PC-3 (cell line): ENCODE measurements around the gene COL5A2. TPM values are rescaled to one million over a fixed set of nuclear protein-coding genes. Genes with fewer than 3 reads are reported as not detected.
A peak's percentile ranks its signal among the peaks of the same experiment; 100 is the strongest.

Source experiments
- ATAC-seq: fragments of 200-7000 bp; cut with Tn5 transposase; 2 replicates; pipeline ENCODE4 v1.9.1; 2020; ENCODE audit warnings: mild to moderate bottlenecking, moderate library complexity
- BruUV-seq: library from RNA; stranded (reverse); fragments of 400-500 nt; replicated peaks from 2 replicates; lab custom pipeline; 2021; lab: Mats Ljungman, UMichigan
- CTCF ChIA-PET: fragments of 300-600 bp; sonication (Branson Sonifier 250); formaldehyde crosslinking; loops from one replicate; lab custom pipeline; 2022; ENCODE audit warnings: antibody characterized with exemption; lab: Charles Lee
- POLR2A ChIA-PET: fragments of 300-600 bp; sonication (Branson Sonifier 250); formaldehyde crosslinking; loops from one replicate; lab custom pipeline; 2022; ENCODE audit warnings: antibody characterized with exemption; ENCODE audit not compliant: unreplicated experiment; lab: Charles Lee
- DNase-seq: peaks from one replicate; pipeline ENCODE4 v3.0.0-alpha.2; 2015
- H2AFZ ChIP-seq: fragments of 300-600 bp; sonication (generic); 2 replicates; pipeline ENCODE4 v1.6.0; 2016; ENCODE audit warnings: antibody characterized with exemption, low read length
- H3F3A ChIP-seq: fragments of 300-600 bp; sonication (generic); one replicate; pipeline ENCODE4 v1.6.0; 2017; ENCODE audit warnings: antibody characterized with exemption, low read length, control low read depth, mild to moderate bottlenecking; ENCODE audit not compliant: unreplicated experiment
- H3K27ac ChIP-seq: fragments of 300-600 bp; sonication (generic); 2 replicates; pipeline ENCODE4 v1.5.1; 2016; ENCODE audit warnings: mild to moderate bottlenecking, low read length
- H3K27me3 ChIP-seq: fragments of 300-600 bp; sonication (generic); 2 replicates; pipeline ENCODE4 v1.6.1; 2016; ENCODE audit warnings: low read length, mixed read lengths
- H3K36me3 ChIP-seq: fragments of 300-600 bp; sonication (generic); 2 replicates; pipeline ENCODE4 v1.6.1; 2016; ENCODE audit warnings: low read depth, mixed run types, low read length, mixed read lengths
- H3K4me1 ChIP-seq: fragments of 300-600 bp; sonication (generic); 2 replicates; pipeline ENCODE4 v1.5.1; 2016; ENCODE audit warnings: low read length; ENCODE audit not compliant: insufficient read depth
- H3K4me2 ChIP-seq: fragments of 300-600 bp; sonication (generic); 2 replicates; pipeline ENCODE4 v1.6.0; 2016; ENCODE audit warnings: low read length
- H3K4me3 ChIP-seq: fragments of 300-600 bp; sonication (generic); 2 replicates; pipeline ENCODE4 v1.5.1; 2016; ENCODE audit warnings: mild to moderate bottlenecking, low read length, mixed read lengths
- H3K79me2 ChIP-seq: fragments of 300-600 bp; sonication (generic); 2 replicates; pipeline ENCODE4 v1.6.1; 2017; ENCODE audit warnings: low read length, mixed read lengths
- H3K9ac ChIP-seq: fragments of 300-600 bp; sonication (generic); 2 replicates; pipeline ENCODE4 v1.6.0; 2016; ENCODE audit warnings: mild to moderate bottlenecking, low read length
- H3K9me2 ChIP-seq: fragments of 300-600 bp; sonication (generic); replicated peaks from 2 replicates; pipeline ENCODE4 v1.6.1; 2016; ENCODE audit warnings: mixed run types, low read length, mixed read lengths
- H3K9me3 ChIP-seq: fragments of 300-600 bp; sonication (generic); 2 replicates; pipeline ENCODE4 v1.6.1; 2016; ENCODE audit warnings: low read length, mixed read lengths
- H4K20me1 ChIP-seq: fragments of 300-600 bp; sonication (generic); 2 replicates; pipeline ENCODE4 v1.6.1; 2016; ENCODE audit warnings: low read length, mixed read lengths
- CTCF ChIP-seq: fragments of 300-600 bp; sonication (generic); conservative IDR thresholded peaks from 2 replicates; pipeline ENCODE4 v1.5.1; 2017; ENCODE audit warnings: antibody characterized with exemption, low read depth, mild to moderate bottlenecking, low read length
- EZH2 ChIP-seq: fragments of 300-600 bp; sonication (generic); IDR thresholded peaks from one replicate; pipeline ENCODE4 v1.6.1; 2017; ENCODE audit warnings: antibody characterized with exemption, mild to moderate bottlenecking, low read length; ENCODE audit not compliant: unreplicated experiment
- EZH2phosphoT487 ChIP-seq: fragments of 300-600 bp; sonication (generic); IDR thresholded peaks from 2 replicates; pipeline ENCODE4 v1.6.1; 2018; ENCODE audit warnings: mild to moderate bottlenecking, antibody characterized with exemption, low read length, borderline replicate concordance
- intact Hi-C: fragments of 100-400 bp; cut with micrococcal nuclease; formaldehyde crosslinking; loops from 2 replicates; pipeline ENCODE4 v1.9.0; 2023
- total RNA-seq: library from RNA; depleted of rRNA; stranded (reverse); fragments of >200 nt; gene quantifications from 2 replicates; pipeline ENCODE4 v1.2.3, GENCODE V29; 2014

Gene COL5A2
- total RNA-seq, 1 experiment from 2014 or later: 56.2 TPM

GRCh38 chr2:189022492-189022891, 157.1 kb downstream of the COL5A2 start:
- Histone ChIP-seq H3F3A (no peaks in the 10 kb centered on the region), H3K9me3 (no peaks in the 10 kb centered on the region), H3K9ac (no peak overlapping the region), H2AFZ (no peak overlapping the region), H3K9me2 (no peaks in the 10 kb centered on the region), H3K27ac (no peak overlapping the region), H3K27me3 (no peaks in the 10 kb centered on the region), H3K79me2 (no peaks in the 10 kb centered on the region), H4K20me1 (no peaks in the 10 kb centered on the region), H3K4me3 (no peak overlapping the region), H3K4me1 (no peaks in the 10 kb centered on the region), H3K4me2 (no peak overlapping the region), H3K36me3 (no peaks in the 10 kb centered on the region)
- POLR2A ChIA-PET: no interaction called here
- intact Hi-C loops: no loop called here
- ATAC-seq (no peak), DNase-seq (no peak)
- CTCF ChIA-PET: no interaction called here
- BruUV-seq: no TSS peak
- TF ChIP-seq EZH2 (no peak), CTCF (no peak), EZH2phosphoT487 (no peak)

GRCh38 chr2:189022053-189022481, 157.5 kb downstream of the COL5A2 start:
- H4K20me1 ChIP-seq: no peaks in the 10 kb centered on the region
- no peaks in the 10 kb centered on the region for H3K27me3 ChIP-seq
- no peaks in the 10 kb centered on the region for H3K9me3 ChIP-seq
- no peaks in the 10 kb centered on the region for H3K4me1 ChIP-seq
- intact Hi-C loops: no loop called here
- ATAC-seq (peak; percentile 5; the same call in 1 of the 2 replicates), DNase-seq (peak; percentile 17)
- ChIA-PET CTCF (no interaction called here), POLR2A (no interaction called here)
- no peaks in the 10 kb centered on the region for H3K79me2 ChIP-seq
- H3K9me2 ChIP-seq: no peaks in the 10 kb centered on the region
- no peaks in the 10 kb centered on the region for H3K36me3 ChIP-seq
- TF ChIP-seq CTCF (no peak), EZH2phosphoT487 (no peak), EZH2 (no peak)
- BruUV-seq: no TSS peak
- no peak overlapping the region for H3K4me2 ChIP-seq
- no peak overlapping the region for H3K27ac ChIP-seq
- no peak overlapping the region for H3K9ac ChIP-seq
- no peak overlapping the region for H2AFZ ChIP-seq
- H3F3A ChIP-seq: no peaks in the 10 kb centered on the region
- H3K4me3 ChIP-seq: no peak overlapping the region

- Histone ChIP-seq H2AFZ (no peak overlapping the region), H3K9ac (no peak overlapping the region), H4K20me1 (no peaks in the 10 kb centered on the region), H3F3A (no peaks in the 10 kb centered on the region), H3K27me3 (no peaks in the 10 kb centered on the region), H3K9me2 (no peaks in the 10 kb centered on the region), H3K36me3 (no peaks in the 10 kb centered on the region), H3K27ac (no peak overlapping the region), H3K4me2 (no peak overlapping the region), H3K4me3 (no peak overlapping the region), H3K79me2 (no peaks in the 10 kb centered on the region), H3K4me1 (no peaks in the 10 kb centered on the region), H3K9me3 (no peaks in the 10 kb centered on the region)
- BruUV-seq: no TSS peak
- ChIA-PET POLR2A (no interaction called here), CTCF (no interaction called here)
- no peak for TF ChIP-seq EZH2phosphoT487
- TF ChIP-seq EZH2: no peak
- TF ChIP-seq CTCF: no peak
- DNase-seq (no peak), ATAC-seq (peak; percentile 6; the same call in 1 of the 2 replicates)
- intact Hi-C loops: no loop called here
Observed at GRCh38 chr2:189020179-189020578, 159.4 kb downstream of the COL5A2 start.
